HEK293 (cell line): ENCODE results near the gene ARHGEF39.

Experiments used
- CTCF ChIA-PET: fragments of 350-600 bp; formaldehyde crosslinking; extraction: SDS; loops from one replicate; lab custom pipeline; 2021; ENCODE audit warnings: antibody characterized with exemption; lab: Yijun Ruan, JAX
- POLR2A ChIA-PET: fragments of 300-600 bp; formaldehyde crosslinking; extraction: SDS; loops from one replicate; lab custom pipeline; 2020; ENCODE audit warnings: antibody characterized with exemption, inconsistent platforms; lab: Yijun Ruan, JAX
- H3K27ac ChIP-seq: fragments of 200-500 bp; sonication (Bioruptor generic); 2 replicates; pipeline ENCODE4 v1.5.1; 2014; ENCODE audit warnings: low read depth, low read length, control low read depth, inconsistent platforms; ENCODE audit errors: extremely low read depth
- H3K36me3 ChIP-seq, 2 experiments: fragments of 200-500 bp in 1 of 2; sonication (Bioruptor generic) in 1 of 2; 1 replicate in 1 of 2; 2 replicates in 1 of 2; pipeline ENCODE4 v1.5.1; 2014 to 2017; ENCODE audit warnings: inconsistent platforms in 2 of 2, low read length in 2 of 2; ENCODE audit not compliant: control insufficient read depth in 2 of 2, insufficient read depth in 1 of 2
- H3K4me1 ChIP-seq: fragments of 200-500 bp; sonication (Bioruptor generic); 2 replicates; pipeline ENCODE4 v1.5.1; 2014; ENCODE audit warnings: mild to moderate bottlenecking, low read length, inconsistent platforms; ENCODE audit not compliant: control insufficient read depth, insufficient read depth
- H3K4me3 ChIP-seq: 2 replicates; pipeline ENCODE4 v1.5.1; 2011; ENCODE audit warnings: low read depth, mild to moderate bottlenecking, control low read depth, low read length, moderate library complexity
- H3K9me3 ChIP-seq: fragments of 200-500 bp; sonication (Bioruptor generic); 2 replicates; pipeline ENCODE4 v1.5.1; 2014; ENCODE audit warnings: low read depth, low read length, inconsistent platforms; ENCODE audit not compliant: control insufficient read depth, insufficient read depth
- GFI1B ChIP-seq: fragments of 450-650 bp; formaldehyde crosslinking; IDR thresholded peaks from 2 replicates; pipeline ENCODE4 v1.5.1; 2016; ENCODE audit warnings: missing biosample characterization, missing genetic modification characterization
- KLF9 ChIP-seq: fragments of 450-650 bp; formaldehyde crosslinking; IDR thresholded peaks from 2 replicates; pipeline ENCODE4 v1.5.1; 2016; ENCODE audit warnings: missing biosample characterization, missing genetic modification characterization, low read depth
- OSR2 ChIP-seq: fragments of 450-650 bp; formaldehyde crosslinking; IDR thresholded peaks from 2 replicates; pipeline ENCODE4 v1.5.1; 2016; ENCODE audit warnings: missing biosample characterization, missing genetic modification characterization
- OVOL3 ChIP-seq: fragments of 450-650 bp; formaldehyde crosslinking; IDR thresholded peaks from 2 replicates; pipeline ENCODE4 v1.5.1; 2016; ENCODE audit warnings: missing biosample characterization, missing genetic modification characterization
- TRIM28 ChIP-seq: IDR thresholded peaks from 2 replicates; pipeline ENCODE4 v1.6.1; 2011; ENCODE audit warnings: low read length, control low read depth, borderline replicate concordance
- YY2 ChIP-seq: fragments of 450-650 bp; formaldehyde crosslinking; IDR thresholded peaks from 2 replicates; pipeline ENCODE4 v1.5.1; 2016; ENCODE audit warnings: missing biosample characterization, missing genetic modification characterization
- ZBTB44 ChIP-seq: fragments of 450-650 bp; IDR thresholded peaks from 2 replicates; pipeline ENCODE4 v1.5.1; 2018; ENCODE audit warnings: missing biosample characterization, mild to moderate bottlenecking, missing genetic modification characterization
- ZFHX2 ChIP-seq: fragments of 450-650 bp; formaldehyde crosslinking; conservative IDR thresholded peaks from 2 replicates; pipeline ENCODE4 v1.5.1; 2016; ENCODE audit warnings: missing biosample characterization, missing genetic modification characterization
- ZNF114 ChIP-seq: fragments of 450-650 bp; formaldehyde crosslinking; IDR thresholded peaks from 2 replicates; pipeline ENCODE4 v1.5.0; 2017; ENCODE audit warnings: missing biosample characterization, missing genetic modification characterization
- ZNF132 ChIP-seq: fragments of 450-650 bp; formaldehyde crosslinking; IDR thresholded peaks from 2 replicates; pipeline ENCODE4 v1.5.1; 2017; ENCODE audit warnings: missing biosample characterization, missing genetic modification characterization, borderline replicate concordance
- ZNF140 ChIP-seq: fragments of 450-650 bp; formaldehyde crosslinking; IDR thresholded peaks from 2 replicates; pipeline ENCODE4 v1.5.1; 2016; ENCODE audit warnings: missing biosample characterization, missing genetic modification characterization
- ZNF18 ChIP-seq: fragments of 450-650 bp; formaldehyde crosslinking; IDR thresholded peaks from 2 replicates; pipeline ENCODE4 v1.5.1; 2016; ENCODE audit warnings: missing biosample characterization, missing genetic modification characterization
- ZNF19 ChIP-seq: fragments of 450-650 bp; formaldehyde crosslinking; IDR thresholded peaks from 2 replicates; pipeline ENCODE4; 2016; ENCODE audit warnings: missing biosample characterization, missing genetic modification characterization, low read depth
- ZNF202 ChIP-seq: fragments of 450-650 bp; formaldehyde crosslinking; IDR thresholded peaks from 2 replicates; pipeline ENCODE4 v1.5.1; 2016; ENCODE audit warnings: missing biosample characterization, missing genetic modification characterization, borderline replicate concordance
- ZNF248 ChIP-seq: fragments of 450-650 bp; formaldehyde crosslinking; IDR thresholded peaks from 2 replicates; pipeline ENCODE4 v1.5.1; 2017; ENCODE audit warnings: missing biosample characterization, missing genetic modification characterization
- ZNF280D ChIP-seq: fragments of 450-650 bp; formaldehyde crosslinking; IDR thresholded peaks from 2 replicates; pipeline ENCODE4 v1.5.1; 2016; ENCODE audit warnings: missing biosample characterization, missing genetic modification characterization
- ZNF510 ChIP-seq: fragments of 450-650 bp; formaldehyde crosslinking; IDR thresholded peaks from 2 replicates; pipeline ENCODE4 v1.5.1; 2018; ENCODE audit warnings: mild to moderate bottlenecking, missing genetic modification characterization, missing biosample characterization; ENCODE audit not compliant: insufficient replicate concordance
- ZNF513 ChIP-seq: fragments of 450-650 bp; IDR thresholded peaks from 2 replicates; pipeline ENCODE4 v1.5.1; 2018; ENCODE audit warnings: missing biosample characterization, missing genetic modification characterization
- ZNF555 ChIP-seq: fragments of 450-650 bp; formaldehyde crosslinking; conservative IDR thresholded peaks from 2 replicates; pipeline ENCODE4 v1.5.1; 2017; ENCODE audit warnings: missing biosample characterization, mild to moderate bottlenecking, missing genetic modification characterization, inconsistent platforms
- ZNF561 ChIP-seq: fragments of 450-650 bp; IDR thresholded peaks from 2 replicates; pipeline ENCODE4 v1.5.1; 2018; ENCODE audit warnings: missing biosample characterization, missing genetic modification characterization, borderline replicate concordance
- ZNF610 ChIP-seq: fragments of 450-650 bp; formaldehyde crosslinking; IDR thresholded peaks from 2 replicates; pipeline ENCODE4 v1.5.1; 2016; ENCODE audit warnings: missing biosample characterization, missing genetic modification characterization, borderline replicate concordance
- ZNF623 ChIP-seq: fragments of 450-650 bp; formaldehyde crosslinking; IDR thresholded peaks from 2 replicates; pipeline ENCODE4 v1.5.1; 2016; ENCODE audit warnings: missing biosample characterization, missing genetic modification characterization
- ZNF626 ChIP-seq: fragments of 450-650 bp; sonication (Bioruptor Pico); formaldehyde crosslinking; IDR thresholded peaks from 2 replicates; pipeline ENCODE4 v1.5.1; 2018; ENCODE audit warnings: missing biosample characterization, missing genetic modification characterization, inconsistent platforms
- ZNF843 ChIP-seq: fragments of 450-650 bp; formaldehyde crosslinking; IDR thresholded peaks from 2 replicates; pipeline ENCODE4 v1.5.1; 2016; ENCODE audit warnings: missing biosample characterization, missing genetic modification characterization
- ZSCAN23 ChIP-seq: fragments of 450-650 bp; formaldehyde crosslinking; IDR thresholded peaks from 2 replicates; pipeline ENCODE4 v1.5.1; 2016; ENCODE audit warnings: missing biosample characterization, missing genetic modification characterization

Gene ARHGEF39

GRCh38 chr9:35703906-35704672 lies 39.1 kb upstream of the ARHGEF39 start (continued):
- TF ChIP-seq ZNF280D (tag by site-specific recombination) (no peak), GFI1B (tag by site-specific recombination) (no peak), KLF9 (tag by site-specific recombination) (no peak), ZNF513 (tag by site-specific recombination) (no peak), ZNF843 (tag by site-specific recombination) (no peak), ZNF19 (tag by site-specific recombination) (no peak)

GRCh38 chr9:35702696-35703095 lies 37.7 kb upstream of the ARHGEF39 start:
- no peak overlapping the region for H3K27ac ChIP-seq
- no peaks in the 10 kb centered on the region for H3K9me3 ChIP-seq
- H3K4me3 ChIP-seq = no peak overlapping the region
- ChIA-PET POLR2A (interaction anchor here (1.2 kb wide), 1 partner anchor 9 kb away, joined by 3 read pairs; no protein-coding TSS in a partner anchor), CTCF (interaction anchor here (1.2 kb wide), 1 partner anchor 9 kb away, joined by 4 read pairs; no protein-coding TSS in a partner anchor)
- TF ChIP-seq ZNF202 (tag by site-specific recombination) (no peak), ZNF114 (no peak), ZNF510 (tag by site-specific recombination) (no peak), ZFHX2 (no peak), OSR2 (no peak)
- TF ChIP-seq, all 188 proteins: peak for 0
- H3K4me1 ChIP-seq = no peaks in the 10 kb centered on the region
- peaks cover 38 to 100% of the 10 kb centered on the region in 2 experiments for H3K36me3 ChIP-seq

- Histone ChIP-seq H3K9me3 (no peaks in the 10 kb centered on the region), H3K4me1 (no peaks in the 10 kb centered on the region), H3K36me3 (peaks cover 27 to 100% of the 10 kb centered on the region in 2 experiments)
- no peak for TF ChIP-seq ZSCAN23 (tag by site-specific recombination)
- TF ChIP-seq YY2 = no peak
- TF ChIP-seq OVOL3 (tag by site-specific recombination) = no peak
- TF ChIP-seq ZNF623 (tag by site-specific recombination) = no peak
- TF ChIP-seq ZNF610 (tag by site-specific recombination) = no peak
- TF ChIP-seq ZNF626 = no peak
- TF ChIP-seq ZNF561 (tag by site-specific recombination) = no peak
- TF ChIP-seq ZNF18 = no peak
- TF ChIP-seq ZNF248 (tag by site-specific recombination) = no peak
- TF ChIP-seq ZNF132 (tag by site-specific recombination) = no peak
- TF ChIP-seq TRIM28 = no peak
- TF ChIP-seq ZNF140 = no peak
- no peak for TF ChIP-seq ZNF555 (tag by site-specific recombination)
- TF ChIP-seq ZBTB44 (tag by site-specific recombination) = no peak
- TF ChIP-seq, all 188 proteins: peak for 0
- ChIA-PET CTCF (interaction anchor here (0.7 to 1.2 kb wide), 6 partner anchors 8 to 54 kb away, joined by 3 to 5 read pairs (median 3); partner anchors contain the start of gene ARHGEF39), POLR2A (interaction anchor here (0.6 to 1.3 kb wide), 3 partner anchors 27 to 56 kb away, joined by 3 read pairs; partner anchors contain the start of genes CREB3 and TLN1)
- Histone ChIP-seq H3K27ac (no peak overlapping the region), H3K4me3 (no peak overlapping the region)
Observed at GRCh38 chr9:35700942-35701341, 35.9 kb upstream of the ARHGEF39 start.
